ENCODE results near the gene ACSM6. TPM values are rescaled to one million over a fixed set of nuclear protein-coding genes. Genes with fewer than 3 reads are reported as not detected.

Gene ACSM6
- total and polyA plus RNA-seq, 2 of the 8 experiments (the other 6 are each of a cell fraction or from before 2014, with no cell fraction given) = 0.33 TPM; not detected in 1

DNA sequence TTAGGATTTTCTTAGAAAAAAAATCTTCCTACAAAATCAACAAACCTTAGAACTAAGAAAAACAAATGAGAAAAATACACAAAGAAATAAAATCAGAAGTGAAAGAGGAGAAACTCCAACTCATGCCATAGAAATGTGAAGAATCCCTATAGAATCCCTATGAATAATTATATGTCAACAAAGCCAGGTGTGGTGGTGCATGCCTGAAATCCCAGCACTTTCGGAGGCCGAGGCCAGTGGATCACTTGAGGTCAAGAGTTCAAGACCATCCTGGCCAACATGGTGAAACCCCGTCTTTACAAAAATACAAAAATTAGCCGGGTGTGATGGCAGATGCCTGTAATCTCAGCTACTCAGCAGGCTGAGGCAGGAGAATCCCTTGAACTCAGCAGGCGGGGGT, 27.1 kb downstream of the ACSM6 start:
- Histone ChIP-seq H4K91ac (replicated peaks; ENCODE audit: insufficient read length, low read length) (no peak overlapping the region), H3K56ac (replicated peaks; ENCODE audit: insufficient read length, low read depth, low read length) (no peak overlapping the region), H3K18ac (ENCODE audit: extremely low read depth, low read length) (no peak overlapping the region; the same call in 1 of the 2 replicates), H4K5ac (ENCODE audit: insufficient read length, low read depth, low read length) (no peak overlapping the region), H2BK120ac (replicated peaks; ENCODE audit: low read depth, low read length) (no peak overlapping the region), H2BK5ac (ENCODE audit: low read depth, low read length) (peak overlapping the region; percentile 85), H2AFZ (ENCODE audit: low read length) (no peak overlapping the region), H2AK5ac (ENCODE audit: low read depth, low read length) (no peak overlapping the region), H3K9me3 (ENCODE audit: insufficient read depth in 2 of 2, low read depth in 1 of 2, low read length in 1 of 2) (no peaks in the 10 kb centered on the region; a peak in 1 of 4 replicates), H3K27ac (ENCODE audit: low read depth, low read length) (no peak overlapping the region), H2BK12ac (ENCODE audit: low read depth, low read length) (0 out of 2 replicates have a peak overlapping the region, but pooled peaks have one; percentile 76), H3K23me2 (ENCODE audit: low read depth, low read length) (no peaks in the 10 kb centered on the region), H3K4me3 (ENCODE audit: extremely low read depth in 1 of 4, insufficient read depth in 2 of 4, low read depth in 3 of 4, low read length in 4 of 4) (no peak overlapping the region), H3K9ac (replicated peaks in 1 of 4; ENCODE audit: extremely low read depth in 1 of 4, low read depth in 3 of 4, low read length in 3 of 4) (no peak overlapping the region), H3K36me3 (ENCODE audit: control insufficient read depth in 2 of 4, insufficient read depth in 4 of 4, low read length in 3 of 4) (peaks cover 0 to 9% (median 0%) of the 10 kb centered on the region in 4 experiments; a peak in 1 of 8 replicates), H3K14ac (ENCODE audit: insufficient read length) (no peak overlapping the region), H3K4me1 (replicated peaks in 1 of 4; ENCODE audit: control insufficient read depth in 3 of 4, insufficient read depth in 4 of 4, low read length in 3 of 4) (peaks cover 0 to 2% (median 0%) of the 10 kb centered on the region in 4 experiments; a peak in 2 of 7 replicates), H4K20me1 (replicated peaks in 1 of 2; ENCODE audit: control insufficient read depth in 1 of 2, insufficient read depth in 2 of 2, low read length in 2 of 2) (no peaks in the 10 kb centered on the region), H2BK15ac (ENCODE audit: low read length) (no peak overlapping the region), H3K4me2 (ENCODE audit: insufficient read depth in 1 of 2, low read depth in 2 of 2, low read length in 2 of 2) (no peak overlapping the region), H3K23ac (ENCODE audit: insufficient read length) (no peak overlapping the region), H3K79me2 (ENCODE audit: control insufficient read depth in 1 of 2, insufficient read depth in 2 of 2, low read length in 2 of 2) (no peaks in the 10 kb centered on the region), H3K27me3 (replicated peaks in 1 of 4; ENCODE audit: control insufficient read depth in 3 of 4, extremely low read depth in 1 of 4, insufficient read depth in 3 of 4, low read length in 3 of 4) (no peaks in the 10 kb centered on the region), H3K4ac (replicated peaks; ENCODE audit: insufficient read length, low read depth, low read length) (no peak overlapping the region), H2BK20ac (ENCODE audit: low read length) (no peak overlapping the region), H3K79me1 (ENCODE audit: low read depth, low read length) (no peaks in the 10 kb centered on the region), H4K8ac (ENCODE audit: extremely low read depth, insufficient read depth, low read length) (no peak overlapping the region; the same call in 1 of the 2 replicates)
- WGBS, 2 experiments (ENCODE audit: extremely low coverage in 1 of 2, insufficient coverage in 1 of 2, insufficient read length in 1 of 2, insufficient replicate concordance in 2 of 2, low coverage in 1 of 2, low lambda C conversion rate in 2 of 2, missing lambda C conversion rate in 1 of 2) = 65% methylated on average over 5 of the region's 5 CpGs; no CpG with 5 or more reads in 1 of the 2 experiments
- FAIRE-seq (no peak), DNase-seq (ENCODE audit: low read depth in 1 of 2, low spot score in 2 of 2) (no peak)
- CTCF ChIA-PET (ENCODE audit: partially characterized antibody) = interaction anchor here (0.6 kb wide), 1 partner anchor 53 kb away, joined by 4 read pairs; no protein-coding TSS in a partner anchor
- POLR2A ChIA-PET (ENCODE audit: partially characterized antibody) = interaction anchor here (1.2 to 2.9 kb wide), 2 partner anchors 10 to 14 kb away, joined by 3 to 25 read pairs; no protein-coding TSS in a partner anchor
- TF ChIP-seq JUN (IDR thresholded peaks at IDR 0.05; ENCODE audit: low read depth, low read length) (0 out of 2 replicates have a peak, but pooled peaks have one; percentile 39), TEAD4 (IDR thresholded peaks at IDR 0.05; ENCODE audit: low read depth, low read length) (peak; percentile 66; the same call in 1 of the 2 replicates), TCF12 (IDR thresholded peaks at IDR 0.05; ENCODE audit: low read depth, low read length) (peak; percentile 88; the same call in 1 of the 2 replicates), EP300 (IDR thresholded peaks at IDR 0.05; ENCODE audit: borderline replicate concordance in 1 of 2, low read depth in 2 of 2, low read length in 2 of 2) (peak in 1 of 2 experiments; percentile 7; a peak in 1 of 3 replicates), YY1 (IDR thresholded peaks at IDR 0.05; ENCODE audit: low read depth, low read length) (no peak), TAF7 (optimal IDR thresholded peaks at IDR 0.05; ENCODE audit: borderline replicate concordance, low read depth, low read length) (no peak), JUND (IDR thresholded peaks at IDR 0.05; ENCODE audit: low read length) (peak; percentile 65), RAD21 (IDR thresholded peaks at IDR 0.05 in 1 of 2, conservative IDR thresholded peaks at IDR 0.05 in 1 of 2; ENCODE audit: low read depth in 2 of 2, low read length in 2 of 2) (no peak)

Data from H1 (cell line).